COR-L47 (cell line): ENCODE results near the gene TMEM120B.

Source experiments
- DNase-seq: peaks from one replicate; lab custom pipeline; 2025; lab: John Stamatoyannopoulos, UW

Gene TMEM120B

GRCh38 chr12:121819212-121819949, 106.8 kb downstream of the TMEM120B start:
- DNase-seq: no peak

- no peak for DNase-seq
Observed at GRCh38 chr12:121820056-121820455, 107.5 kb downstream of the TMEM120B start.

- no peak for DNase-seq
Observed at GRCh38 chr12:121822393-121823100, 110.0 kb downstream of the TMEM120B start.

GRCh38 chr12:121823101-121823726, 110.7 kb downstream of the TMEM120B start:
- no peak for DNase-seq

GRCh38 chr12:121823727-121824115, 111.2 kb downstream of the TMEM120B start:
- no peak for DNase-seq

GRCh38 chr12:121825041-121825523, 112.5 kb downstream of the TMEM120B start:
- DNase-seq: no peak

- DNase-seq: no peak
Observed at GRCh38 chr12:121826318-121827150, 114.0 kb downstream of the TMEM120B start.

- no peak for DNase-seq
Observed at GRCh38 chr12:121827351-121828099, 115.0 kb downstream of the TMEM120B start.

- no peak for DNase-seq
Observed at GRCh38 chr12:121828306-121828705, 115.8 kb downstream of the TMEM120B start.

- DNase-seq: no peak
Observed at GRCh38 chr12:121828826-121829225, 116.3 kb downstream of the TMEM120B start.

GRCh38 chr12:121829250-121829918, 116.8 kb downstream of the TMEM120B start:
- peak; percentile 83 for DNase-seq

- no peak for DNase-seq
Observed at GRCh38 chr12:121830134-121830533, 117.6 kb downstream of the TMEM120B start.

GRCh38 chr12:121830588-121831265, 118.2 kb downstream of the TMEM120B start:
- no peak for DNase-seq
